Measurements from ENCODE around the gene HOXD3.
A peak's percentile ranks its signal among the peaks of the same experiment; 100 is the strongest.

Gene HOXD3

GRCh38 chr2:176121190-176122051 lies 35.7 kb upstream of the HOXD3 start:
- DNase-seq (ENCODE audit: low spot score), result no peak

DNA sequence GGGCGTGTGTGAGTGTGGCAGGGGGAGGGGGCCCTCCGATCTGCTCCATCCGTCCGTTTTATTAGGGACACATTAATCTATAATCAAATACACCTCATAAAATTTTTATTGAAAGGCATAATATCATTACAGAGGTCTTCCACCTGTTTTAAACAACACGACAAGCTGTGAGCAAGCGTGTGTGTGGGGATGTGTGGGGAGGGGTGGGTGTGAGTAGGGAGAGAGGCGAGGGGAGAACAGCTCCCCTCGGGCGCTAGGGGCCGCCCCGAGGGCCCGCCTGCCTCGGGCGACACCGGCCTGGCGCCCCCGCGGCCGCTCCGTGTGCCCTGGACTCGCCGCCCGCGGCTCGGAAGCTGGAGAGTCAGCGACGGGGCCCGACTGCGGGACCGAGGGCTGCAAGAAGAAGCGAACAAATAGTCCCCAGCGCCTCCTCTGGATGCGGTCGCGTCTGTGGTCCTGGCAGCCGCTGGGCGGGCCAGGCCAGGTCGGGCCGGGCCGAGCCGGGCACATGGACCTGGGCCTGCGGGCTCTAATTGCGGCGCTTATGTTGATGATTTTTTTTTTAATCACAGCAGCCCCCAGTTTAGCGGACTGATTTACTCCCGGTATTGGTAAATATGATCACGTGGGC lies 34.9 kb upstream of the HOXD3 start:
- no peak for DNase-seq (ENCODE audit: low spot score)

- no peak for DNase-seq (ENCODE audit: low spot score)
Observed at GRCh38 chr2:176122683-176123410, 34.3 kb upstream of the HOXD3 start, which contains the start of gene HOXD9. HOXD9 (plus strand) TSS chr2:176122719; CDS start chr2:176122769, 50 bp downstream.

DNA sequence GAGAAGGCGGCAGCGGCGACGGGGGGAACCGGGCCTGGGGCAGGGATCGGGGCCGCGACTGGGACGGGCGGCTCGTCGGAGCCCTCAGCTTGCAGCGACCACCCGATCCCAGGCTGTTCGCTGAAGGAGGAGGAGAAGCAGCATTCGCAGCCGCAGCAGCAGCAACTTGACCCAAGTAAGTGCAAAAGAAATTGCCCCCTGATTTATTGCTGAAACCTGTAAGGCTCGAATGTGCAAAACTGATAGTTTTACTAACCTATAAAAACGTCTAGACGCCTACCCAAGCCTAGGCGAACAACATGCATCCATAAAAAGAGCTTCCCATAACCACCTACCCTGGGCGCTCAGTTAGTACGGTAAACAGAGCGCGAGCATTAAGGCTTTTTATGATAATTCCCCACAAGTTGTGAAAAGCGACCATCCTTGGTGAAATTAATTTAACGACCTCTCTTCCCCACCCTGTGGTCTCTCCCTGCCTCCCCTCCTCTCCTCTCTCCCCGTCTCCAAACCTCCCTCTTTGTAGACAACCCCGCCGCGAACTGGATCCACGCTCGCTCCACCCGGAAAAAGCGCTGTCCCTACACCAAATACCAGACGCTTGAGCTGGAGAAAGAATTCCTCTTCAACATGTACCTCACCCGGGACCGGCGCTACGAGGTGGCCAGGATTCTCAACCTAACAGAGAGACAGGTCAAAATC lies 33.5 kb upstream of the HOXD3 start:
- DNase-seq (ENCODE audit: low spot score), result no peak

- DNase-seq (ENCODE audit: low spot score), result no peak
Observed at GRCh38 chr2:176124110-176124946, 32.8 kb upstream of the HOXD3 start.

- no peak for DNase-seq (ENCODE audit: low spot score)
Observed at GRCh38 chr2:176124947-176125771, 31.9 kb upstream of the HOXD3 start.

DNA sequence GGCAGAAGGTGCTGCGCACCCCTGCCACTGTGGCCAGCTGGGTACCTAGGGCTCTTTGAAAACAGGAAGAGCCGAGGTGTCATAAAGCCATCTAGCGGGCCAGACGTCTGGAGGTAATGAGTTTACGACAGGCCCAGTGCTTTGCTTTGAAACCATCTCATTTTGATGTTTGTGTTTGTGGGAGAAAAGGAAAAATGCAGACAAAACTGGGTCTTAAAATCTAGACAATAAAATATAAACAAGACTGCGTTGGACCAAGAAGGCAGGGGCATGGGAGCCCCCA lies 31.4 kb upstream of the HOXD3 start:
- no peak for DNase-seq (ENCODE audit: low spot score)

DNA sequence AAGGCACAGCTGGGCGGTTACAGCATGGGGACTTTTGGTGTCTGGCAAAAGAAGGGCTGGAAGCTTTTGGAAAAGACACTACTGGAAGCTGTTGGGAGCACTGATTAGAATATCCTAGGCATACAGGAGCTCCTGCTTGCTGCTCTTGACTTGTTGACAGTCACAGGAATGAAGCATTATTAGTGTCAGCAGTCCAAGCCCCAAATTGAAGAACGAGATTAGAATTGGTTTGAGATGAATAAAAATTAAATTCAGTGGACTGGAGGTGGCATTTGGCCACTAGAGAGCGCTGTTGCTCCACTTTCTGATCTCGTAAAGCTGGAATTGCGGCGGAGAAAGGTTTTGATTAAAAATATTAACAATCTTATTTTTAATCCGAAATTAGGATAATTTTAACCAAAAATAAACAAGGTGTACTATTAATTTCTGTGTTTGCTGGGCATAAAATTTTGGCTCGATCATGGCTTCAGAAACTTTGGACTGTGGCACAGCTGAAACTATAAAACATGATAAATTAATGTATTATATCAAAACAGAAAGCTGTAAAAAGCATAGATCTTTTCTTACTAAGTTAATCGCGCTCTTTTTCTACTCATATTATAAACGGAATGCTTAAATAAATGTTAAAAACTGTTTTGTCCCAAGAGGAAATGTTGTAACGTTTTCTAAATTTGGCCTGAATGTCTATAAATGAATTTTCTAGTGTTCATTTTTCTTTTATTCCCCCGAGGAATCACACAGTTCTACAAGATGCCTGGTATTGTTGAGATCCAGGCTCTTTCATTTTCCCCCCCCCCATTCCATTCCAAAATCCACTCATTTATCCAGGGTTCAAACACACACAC lies 30.0 kb upstream of the HOXD3 start:
- DNase-seq (ENCODE audit: low spot score), result peak; percentile 54

GRCh38 chr2:176127774-176128072 lies 29.4 kb upstream of the HOXD3 start:
- no peak for DNase-seq (ENCODE audit: low spot score)

- no peak for DNase-seq (ENCODE audit: low spot score)
Observed at GRCh38 chr2:176128172-176128981, 28.7 kb upstream of the HOXD3 start.

DNA sequence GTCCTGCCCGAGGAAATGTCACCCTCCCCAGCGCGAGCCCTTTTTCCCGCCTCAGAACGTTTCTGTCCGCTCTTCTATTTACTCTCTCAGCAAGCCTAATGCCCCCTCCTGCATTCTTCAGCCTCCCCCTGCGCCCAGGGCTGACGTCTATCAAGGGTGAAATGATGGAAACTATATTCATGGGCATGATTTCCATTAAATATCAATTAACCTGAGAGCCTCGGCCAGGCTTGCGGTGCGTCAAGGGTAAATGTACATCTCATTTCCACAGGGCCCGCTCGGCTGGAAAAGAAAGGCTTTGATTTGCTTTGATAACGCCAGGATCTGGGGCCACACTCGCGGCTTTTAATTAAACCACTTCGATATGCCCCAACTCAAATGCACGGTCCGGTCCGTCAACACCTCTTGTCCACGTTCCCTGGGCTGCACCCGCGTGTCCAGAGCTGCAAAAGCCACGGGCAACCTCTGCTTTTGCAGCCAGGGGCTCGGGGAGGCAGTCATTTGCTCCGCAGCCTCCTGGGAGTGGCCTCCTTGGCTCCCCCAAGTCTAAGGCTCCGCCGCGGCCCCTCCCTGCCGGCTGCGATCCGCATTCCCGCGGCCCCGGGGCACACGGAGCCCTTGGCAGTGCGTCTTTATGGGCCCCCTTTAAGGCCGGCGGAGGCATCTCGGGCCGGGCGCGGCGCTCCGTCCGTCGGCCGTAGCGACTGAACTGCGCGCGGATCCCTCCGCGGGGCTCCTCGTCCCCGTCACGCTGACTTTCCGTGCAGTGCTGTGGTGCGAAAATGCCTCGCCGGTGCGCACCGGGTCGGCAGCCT lies 27.9 kb upstream of the HOXD3 start, which contains the start of gene HOXD8:
Gene HOXD8, plus strand, starts transcription at position 724 of the 815 bp plus-strand sequence. CDS start 662 bp downstream, outside the sequence.
- no peak for DNase-seq (ENCODE audit: low spot score)

GRCh38 chr2:176129813-176130146 lies 27.3 kb upstream of the HOXD3 start:
- no peak for DNase-seq (ENCODE audit: low spot score)

- DNase-seq (ENCODE audit: low spot score), result no peak
Observed at GRCh38 chr2:176130147-176130956, 26.8 kb upstream of the HOXD3 start.

- no peak for DNase-seq (ENCODE audit: low spot score)
Observed at GRCh38 chr2:176130957-176131847, 25.9 kb upstream of the HOXD3 start.

DNA sequence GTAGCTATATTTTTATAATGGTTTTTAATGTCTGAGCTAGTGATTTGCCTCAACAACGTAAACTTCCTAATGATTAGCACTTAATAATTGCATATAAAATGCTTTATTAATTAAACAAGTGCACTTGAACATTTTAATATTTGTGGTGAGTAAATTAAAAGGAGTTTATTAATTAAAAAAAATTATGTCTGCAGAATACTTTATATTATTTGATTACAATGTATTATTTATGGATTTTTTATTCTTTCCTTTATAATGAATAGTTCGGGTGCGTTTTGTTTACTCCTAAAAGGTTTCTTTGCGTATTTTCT lies 25.3 kb upstream of the HOXD3 start:
- no peak for DNase-seq (ENCODE audit: low spot score)
